ENCODE measurements around the gene TRAPPC8.

The TRAPPC8 gene

DNA sequence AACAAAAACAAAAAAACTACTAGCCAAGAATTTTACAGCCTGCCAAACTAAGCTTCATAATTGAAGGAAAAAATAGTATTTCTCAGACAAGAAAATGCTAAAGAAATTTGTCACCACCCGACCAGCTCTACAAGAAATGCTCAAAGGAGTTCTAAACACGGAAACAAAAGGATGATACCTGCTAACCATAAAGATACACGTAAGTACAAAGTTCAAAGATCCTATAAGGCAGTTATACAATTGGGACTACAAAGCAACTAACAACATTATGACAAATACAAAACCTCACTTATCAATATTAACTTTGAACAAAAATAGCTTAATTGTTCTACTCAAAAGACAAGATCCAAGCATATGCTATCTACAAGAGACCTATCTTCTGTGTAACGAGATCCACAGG lies 64.6 kb downstream of the TRAPPC8 start:
- Histone ChIP-seq H3K27ac (no peak overlapping the region), H4K20me1 (peaks cover 30% of the 10 kb centered on the region), H3K9ac (no peak overlapping the region), H3K36me3 (peaks cover 97% of the 10 kb centered on the region), H3K27me3 (no peaks in the 10 kb centered on the region), H3K9me3 (peaks cover 33% of the 10 kb centered on the region), H3K4me3 (no peak overlapping the region), H3K4me1 (no peaks in the 10 kb centered on the region), H3K4me2 (no peak overlapping the region)
- TF ChIP-seq Cebpa-rat (IDR thresholded peaks at IDR 0.05) = no peak

- Histone ChIP-seq H3K4me2 (no peak overlapping the region), H3K9me3 (peaks cover 28% of the 10 kb centered on the region), H4K20me1 (peaks cover 30% of the 10 kb centered on the region), H3K4me3 (no peak overlapping the region), H3K27me3 (no peaks in the 10 kb centered on the region), H3K27ac (no peak overlapping the region), H3K9ac (no peak overlapping the region), H3K36me3 (peaks cover 97% of the 10 kb centered on the region), H3K4me1 (no peaks in the 10 kb centered on the region)
- no peak for TF ChIP-seq Cebpa-rat (IDR thresholded peaks at IDR 0.05)
Measured at GRCh38 chr18:31877900-31878299, 65.0 kb downstream of the TRAPPC8 start.

DNA sequence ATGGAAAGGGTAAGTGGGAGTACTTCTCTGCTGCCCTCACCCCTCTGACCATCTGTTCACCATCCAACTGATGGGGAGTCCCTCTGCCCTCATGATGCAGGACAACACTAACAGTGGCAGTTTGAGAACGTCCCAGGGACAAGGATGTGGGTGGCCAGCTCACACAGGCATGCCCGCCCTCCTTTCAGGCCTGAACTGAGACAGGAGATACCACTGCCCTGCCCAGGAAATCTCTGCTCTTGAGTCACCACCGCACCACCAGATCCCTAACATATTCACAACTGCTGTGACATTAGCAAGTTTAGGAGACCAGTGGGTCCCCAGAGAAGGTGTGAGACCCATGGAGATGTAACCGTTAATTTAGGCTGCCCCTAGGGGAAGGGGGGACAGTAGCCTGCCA lies 66.2 kb downstream of the TRAPPC8 start:
- Histone ChIP-seq H3K27me3 (no peaks in the 10 kb centered on the region), H3K4me3 (no peak overlapping the region), H3K9ac (no peak overlapping the region), H3K4me2 (no peak overlapping the region), H3K9me3 (peaks cover 17% of the 10 kb centered on the region), H3K36me3 (peaks cover 91% of the 10 kb centered on the region), H3K27ac (no peak overlapping the region), H3K4me1 (no peaks in the 10 kb centered on the region), H4K20me1 (peaks cover 30% of the 10 kb centered on the region)
- no peak for TF ChIP-seq Cebpa-rat (IDR thresholded peaks at IDR 0.05)

DNA sequence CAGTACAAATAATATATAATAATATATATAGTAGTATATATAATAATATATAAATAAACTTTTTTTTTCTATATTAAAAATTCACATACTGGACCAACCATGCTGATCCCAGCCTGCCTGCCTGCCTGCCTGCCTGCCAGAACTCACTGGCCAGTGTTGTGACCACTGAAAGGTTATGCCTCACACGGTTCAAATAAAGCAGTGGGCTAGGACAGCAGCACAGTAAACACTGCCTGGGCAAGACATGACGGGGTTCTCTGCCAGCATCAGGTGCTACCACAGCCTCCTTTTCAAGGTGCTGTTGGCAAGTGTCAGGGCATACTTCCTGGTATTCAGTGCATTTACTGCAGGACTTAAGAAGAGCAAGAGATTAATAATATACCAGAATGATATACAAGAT lies 67.6 kb downstream of the TRAPPC8 start:
- H3K9me3 ChIP-seq = peaks cover 3% of the 10 kb centered on the region; the same call in 1 of the 2 replicates
- no peak overlapping the region for H3K9ac ChIP-seq
- H3K4me2 ChIP-seq = no peak overlapping the region
- H3K27me3 ChIP-seq = no peaks in the 10 kb centered on the region
- no peak overlapping the region for H3K27ac ChIP-seq
- no peaks in the 10 kb centered on the region for H3K4me1 ChIP-seq
- H3K36me3 ChIP-seq = peaks cover 89% of the 10 kb centered on the region
- H3K4me3 ChIP-seq = no peak overlapping the region
- TF ChIP-seq Cebpa-rat (IDR thresholded peaks at IDR 0.05) = no peak
- peaks cover 30% of the 10 kb centered on the region for H4K20me1 ChIP-seq

- Histone ChIP-seq H3K36me3 (peaks cover 51% of the 10 kb centered on the region), H3K27ac (no peak overlapping the region), H4K20me1 (0 out of 2 replicates have a peak, but pooled peaks cover 5% of the 10 kb centered on the region), H3K4me3 (no peak overlapping the region), H3K4me2 (no peak overlapping the region), H3K4me1 (peaks cover 6% of the 10 kb centered on the region), H3K9ac (no peak overlapping the region), H3K27me3 (no peaks in the 10 kb centered on the region), H3K9me3 (no peaks in the 10 kb centered on the region)
- no peak; the same call in 1 of the 2 replicates for TF ChIP-seq Cebpa-rat (IDR thresholded peaks at IDR 0.05)
Measured at GRCh38 chr18:31863103-31863502, 79.8 kb downstream of the TRAPPC8 start.

GRCh38 chr18:31860488-31860887 lies 82.4 kb downstream of the TRAPPC8 start:
- no peak overlapping the region for H3K4me3 ChIP-seq
- no peaks in the 10 kb centered on the region for H3K9me3 ChIP-seq
- peaks cover 13% of the 10 kb centered on the region for H3K4me1 ChIP-seq
- H3K9ac ChIP-seq = no peak overlapping the region
- no peak overlapping the region for H3K27ac ChIP-seq
- H4K20me1 ChIP-seq = 0 out of 2 replicates have a peak, but pooled peaks cover 5% of the 10 kb centered on the region
- no peaks in the 10 kb centered on the region for H3K27me3 ChIP-seq
- H3K36me3 ChIP-seq = peaks cover 60% of the 10 kb centered on the region
- TF ChIP-seq Cebpa-rat (IDR thresholded peaks at IDR 0.05) = no peak
- no peak overlapping the region for H3K4me2 ChIP-seq

DNA sequence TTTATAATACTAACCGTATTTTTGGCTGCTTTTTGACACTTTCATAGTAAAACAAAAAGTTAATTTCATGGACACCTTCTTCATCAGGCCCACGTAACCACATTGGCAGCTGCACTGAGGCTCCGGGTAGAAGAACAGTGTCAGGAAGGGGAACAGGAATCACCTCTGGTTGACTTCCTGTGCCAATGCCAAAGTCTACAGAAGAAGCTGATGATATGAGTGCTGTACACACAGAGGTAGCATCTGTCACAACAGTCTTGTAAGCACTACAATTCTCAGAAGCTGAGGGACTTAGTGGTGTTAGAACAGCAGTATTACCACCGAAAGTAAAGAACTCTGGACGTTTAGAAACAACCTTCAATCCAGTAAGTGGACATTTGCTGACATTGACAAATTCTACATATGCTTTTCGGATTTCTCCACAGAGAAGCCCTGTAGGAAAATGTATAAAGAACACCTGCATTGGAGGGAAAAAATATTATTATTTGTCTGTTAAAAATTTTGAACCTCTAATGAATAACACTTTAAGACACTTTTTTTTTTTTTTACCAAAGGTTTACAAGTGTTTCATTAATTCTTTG lies 85.3 kb downstream of the TRAPPC8 start:
- Histone ChIP-seq H4K20me1 (0 out of 2 replicates have a peak, but pooled peaks cover 2% of the 10 kb centered on the region), H3K27ac (no peak overlapping the region), H3K4me1 (peaks cover 13% of the 10 kb centered on the region), H3K27me3 (no peaks in the 10 kb centered on the region), H3K4me3 (no peak overlapping the region), H3K9me3 (no peaks in the 10 kb centered on the region), H3K4me2 (no peak overlapping the region), H3K36me3 (peaks cover 74% of the 10 kb centered on the region), H3K9ac (no peak overlapping the region)
- TF ChIP-seq Cebpa-rat (IDR thresholded peaks at IDR 0.05) = no peak

DNA sequence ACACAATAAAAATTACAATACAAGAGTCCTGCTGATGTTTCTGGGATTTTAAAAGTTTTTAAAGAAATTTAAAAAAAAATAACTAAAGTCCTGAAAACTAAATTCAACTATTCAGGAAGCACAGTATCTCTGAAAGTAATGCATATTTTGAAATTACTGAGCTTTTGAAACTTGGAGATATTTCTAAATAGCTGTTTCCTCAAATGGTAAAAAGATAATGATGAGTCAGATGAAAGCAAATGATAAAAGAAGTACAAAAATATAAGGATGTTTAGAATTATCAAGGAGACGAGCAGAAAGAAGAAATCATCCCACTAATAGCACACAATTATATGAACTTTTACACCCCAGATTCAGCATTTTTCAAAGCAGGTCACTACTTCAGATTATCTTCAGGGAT lies 92.1 kb downstream of the TRAPPC8 start:
- Histone ChIP-seq H3K4me1 (no peaks in the 10 kb centered on the region), H3K27ac (no peak overlapping the region), H3K9me3 (no peaks in the 10 kb centered on the region), H3K27me3 (no peaks in the 10 kb centered on the region), H3K4me2 (no peak overlapping the region), H3K36me3 (peaks cover 82% of the 10 kb centered on the region), H3K9ac (no peak overlapping the region), H4K20me1 (peaks cover 5% of the 10 kb centered on the region; the same call in 1 of the 2 replicates), H3K4me3 (no peak overlapping the region)
- TF ChIP-seq Cebpa-rat (IDR thresholded peaks at IDR 0.05) = no peak

DNA sequence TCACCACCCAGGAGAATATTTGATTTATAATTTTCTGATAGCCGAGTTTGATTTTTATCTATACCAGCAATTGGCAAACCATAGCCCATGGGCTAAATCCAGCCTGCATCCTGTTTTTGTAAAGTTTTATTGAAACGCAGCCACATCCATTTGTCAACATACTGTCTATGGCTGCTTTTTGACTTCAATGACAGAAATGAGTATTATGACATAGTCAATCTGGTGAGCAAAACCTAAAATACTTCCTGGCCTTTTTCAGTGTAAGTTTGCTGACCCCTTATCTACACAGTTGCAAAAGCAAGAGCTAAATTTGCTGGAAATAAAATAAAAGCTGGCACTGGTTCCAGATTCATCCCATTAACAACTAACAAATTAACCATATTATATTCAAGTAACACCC lies 102.4 kb downstream of the TRAPPC8 start:
- Histone ChIP-seq H3K27ac (no peak overlapping the region), H3K4me1 (no peaks in the 10 kb centered on the region), H3K9me3 (no peaks in the 10 kb centered on the region), H3K4me2 (no peak overlapping the region), H3K36me3 (peaks cover 88% of the 10 kb centered on the region), H3K4me3 (no peak overlapping the region), H3K27me3 (no peaks in the 10 kb centered on the region), H3K9ac (no peak overlapping the region), H4K20me1 (no peaks in the 10 kb centered on the region)
- TF ChIP-seq Cebpa-rat (IDR thresholded peaks at IDR 0.05) = no peak

- no peak overlapping the region for H3K4me2 ChIP-seq
- TF ChIP-seq Cebpa-rat (IDR thresholded peaks at IDR 0.05) = no peak
- no peaks in the 10 kb centered on the region for H3K27me3 ChIP-seq
- H3K4me3 ChIP-seq = no peak overlapping the region
- no peaks in the 10 kb centered on the region for H4K20me1 ChIP-seq
- H3K27ac ChIP-seq = no peak overlapping the region
- H3K36me3 ChIP-seq = peaks cover 92% of the 10 kb centered on the region
- no peak overlapping the region for H3K9ac ChIP-seq
- no peaks in the 10 kb centered on the region for H3K9me3 ChIP-seq
- H3K4me1 ChIP-seq = no peaks in the 10 kb centered on the region
Measured at GRCh38 chr18:31837879-31838278, 105.0 kb downstream of the TRAPPC8 start.

Measured in BLaER1 (cell line).